GM18870 (cell line): ENCODE measurements around the gene SYT9.

ENCODE experiments used
- ATAC-seq: cut with Tn5 transposase; IDR thresholded peaks from one replicate; pipeline ENCODE4 v1.9.1; 2021; ENCODE audit warnings: moderate library complexity; ENCODE audit not compliant: unreplicated experiment

SYT9 gene

GRCh38 chr11:7270233-7270865 lies 18.6 kb downstream of the SYT9 start:
- no peak for ATAC-seq

GRCh38 chr11:7272373-7272772 lies 20.7 kb downstream of the SYT9 start:
- no peak for ATAC-seq

- ATAC-seq = no peak
Observed at GRCh38 chr11:7275133-7275532, 23.4 kb downstream of the SYT9 start.

- no peak for ATAC-seq
Observed at GRCh38 chr11:7278314-7278917, 26.7 kb downstream of the SYT9 start.

- no peak for ATAC-seq
Observed at GRCh38 chr11:7279676-7280075, 28.0 kb downstream of the SYT9 start.

GRCh38 chr11:7281079-7281478 lies 29.4 kb downstream of the SYT9 start:
- ATAC-seq = no peak

DNA sequence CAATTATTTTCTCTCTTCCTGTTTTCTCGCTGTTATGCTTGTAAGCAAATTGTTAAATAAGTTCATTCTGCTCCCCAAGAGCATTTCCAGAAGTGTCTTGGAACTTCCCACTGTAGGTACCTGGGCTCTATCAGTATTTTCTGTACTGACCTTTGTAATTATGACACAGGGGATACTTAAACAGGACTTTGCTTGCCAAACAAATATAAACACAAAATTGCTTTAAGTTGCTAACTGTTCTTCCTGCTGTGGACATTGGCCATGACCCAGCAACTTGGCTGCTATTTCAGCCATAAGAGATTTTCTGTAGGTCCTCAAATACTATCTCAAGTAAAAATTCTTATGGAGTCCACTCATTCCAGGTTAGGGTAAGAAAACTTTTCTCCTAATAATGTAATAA lies 30.1 kb downstream of the SYT9 start:
- no peak for ATAC-seq

- ATAC-seq = no peak
Observed at GRCh38 chr11:7286178-7286577, 34.5 kb downstream of the SYT9 start.

DNA sequence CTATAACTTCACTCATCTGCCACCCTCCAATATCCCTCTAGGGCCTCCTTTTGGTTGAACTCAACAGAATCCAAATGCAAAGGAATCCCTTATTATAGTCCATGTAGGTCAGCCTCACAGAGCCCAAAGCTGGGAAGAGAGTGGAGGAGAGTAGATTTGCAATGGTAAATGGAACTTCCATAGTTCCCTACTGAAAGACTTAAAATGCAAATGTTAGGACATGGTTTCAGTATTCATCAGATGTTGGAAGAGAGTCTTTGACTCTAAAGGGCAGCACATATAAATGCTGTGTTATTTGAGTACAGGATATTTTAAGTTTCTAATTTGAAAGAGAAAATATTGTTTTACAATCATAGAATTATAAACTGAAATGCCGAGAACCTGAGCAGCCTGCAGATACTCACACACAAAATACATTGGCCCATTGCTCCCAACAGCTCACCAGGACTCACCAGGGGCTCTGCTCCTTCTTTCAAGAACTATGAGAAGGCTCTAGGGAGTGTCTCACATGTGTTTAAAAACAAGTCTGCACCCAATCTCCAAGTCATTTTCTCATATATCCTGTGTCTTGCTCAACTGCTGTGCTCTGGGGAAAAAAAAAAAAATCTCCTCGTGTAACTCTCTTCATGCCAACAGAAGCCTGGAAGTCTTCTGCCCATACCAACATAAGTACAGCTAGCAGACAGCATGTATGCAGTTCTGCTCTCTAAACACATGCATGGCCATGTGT lies 39.6 kb downstream of the SYT9 start:
- ATAC-seq = no peak

- no peak for ATAC-seq
Observed at GRCh38 chr11:7292922-7293321, 41.2 kb downstream of the SYT9 start.

DNA sequence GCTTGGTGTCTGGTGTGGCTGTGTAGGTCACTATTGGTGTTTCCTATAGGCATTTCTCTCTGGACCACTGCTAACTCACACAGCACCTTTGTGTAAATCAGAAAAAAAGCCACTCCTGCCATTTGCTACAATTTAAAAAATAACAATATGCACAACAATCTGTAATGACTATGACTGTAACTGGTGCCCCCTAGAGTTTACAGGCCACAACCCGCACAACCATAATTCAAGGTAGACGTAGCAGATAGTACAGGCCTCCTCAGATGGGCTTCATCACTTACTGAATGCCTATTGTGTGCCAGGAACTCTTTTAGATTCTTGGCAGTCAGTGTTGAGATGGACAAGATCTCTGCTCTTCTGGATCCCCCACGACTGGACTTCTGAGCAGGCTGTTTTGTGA lies 47.7 kb downstream of the SYT9 start:
- no peak for ATAC-seq

DNA sequence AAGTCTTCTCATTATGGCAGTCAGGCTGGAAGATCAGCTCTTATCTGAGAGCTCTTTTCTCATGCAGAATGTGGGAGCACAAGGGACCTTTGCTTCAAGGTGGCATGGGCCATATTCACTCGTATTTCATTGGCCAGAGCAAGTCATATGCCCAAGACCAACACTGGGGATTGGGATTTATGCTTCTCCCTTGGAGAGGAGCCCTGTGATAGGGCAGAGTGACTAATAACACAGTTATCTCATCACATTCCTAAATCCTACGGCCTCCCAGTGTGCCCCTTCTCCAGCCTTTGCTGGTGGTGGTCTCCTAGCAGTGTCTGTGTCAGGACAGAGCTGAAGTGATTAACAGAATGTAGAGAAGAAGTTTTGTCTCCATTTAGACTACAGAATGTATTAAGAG lies 48.6 kb downstream of the SYT9 start:
- ATAC-seq = no peak

DNA sequence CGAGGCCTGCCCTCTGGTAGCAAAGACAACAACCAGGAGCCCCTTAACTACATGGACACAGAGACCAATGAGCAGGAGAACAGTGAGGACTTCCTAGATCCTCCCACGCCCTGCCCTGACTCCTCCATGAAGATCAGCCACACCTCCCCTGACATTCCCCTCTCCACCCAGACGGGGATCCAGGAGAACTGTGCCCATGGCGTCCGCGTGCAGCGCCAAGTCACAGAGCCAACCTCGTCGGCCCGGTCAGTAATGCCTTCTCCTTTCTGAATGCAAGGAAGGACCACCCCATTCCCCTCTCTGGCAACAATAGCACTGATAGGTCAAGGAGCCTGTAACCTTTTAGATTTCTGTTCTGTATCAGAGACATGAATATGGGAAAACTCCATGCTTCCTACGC lies 51.4 kb downstream of the SYT9 start:
- ATAC-seq = no peak

DNA sequence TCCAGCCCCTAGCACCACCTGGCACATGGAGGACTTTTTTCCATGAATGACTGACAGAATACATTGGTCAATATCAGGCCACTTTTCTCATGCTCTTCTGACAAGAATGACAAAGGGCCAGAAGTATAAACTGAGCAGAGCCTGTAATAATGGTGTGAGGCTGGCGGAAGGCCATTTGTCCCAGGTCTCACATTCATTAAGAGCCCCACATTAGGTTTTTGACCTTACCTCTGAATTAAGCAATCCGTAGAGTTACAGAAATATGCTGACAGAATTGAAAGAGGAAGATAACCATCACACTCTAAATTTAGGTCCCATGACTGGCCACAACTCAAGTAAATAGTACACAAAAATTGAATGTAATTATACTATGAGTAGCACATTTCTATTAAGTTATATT lies 55.2 kb downstream of the SYT9 start:
- ATAC-seq = no peak

- ATAC-seq = no peak
Observed at GRCh38 chr11:7307836-7308235, 56.1 kb downstream of the SYT9 start.

DNA sequence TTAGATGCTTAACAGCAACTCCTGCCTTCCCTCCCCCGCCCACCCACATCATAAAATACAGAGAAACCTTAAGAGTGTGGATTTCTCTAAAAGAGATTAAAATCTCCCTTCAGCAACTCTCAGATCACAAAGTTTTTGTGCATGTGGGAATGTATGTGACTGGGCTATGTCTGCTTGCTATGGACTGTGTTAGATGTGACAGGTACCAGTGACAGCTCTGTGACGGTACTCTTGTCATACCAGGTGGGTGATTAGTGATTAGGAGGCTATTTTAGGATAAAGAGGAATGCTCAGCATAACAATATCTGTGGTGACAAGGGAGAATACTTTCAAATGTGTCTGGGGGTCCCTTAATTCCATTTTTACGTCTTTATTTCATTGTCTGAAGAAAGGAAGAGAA lies 60.2 kb downstream of the SYT9 start:
- ATAC-seq = no peak

DNA sequence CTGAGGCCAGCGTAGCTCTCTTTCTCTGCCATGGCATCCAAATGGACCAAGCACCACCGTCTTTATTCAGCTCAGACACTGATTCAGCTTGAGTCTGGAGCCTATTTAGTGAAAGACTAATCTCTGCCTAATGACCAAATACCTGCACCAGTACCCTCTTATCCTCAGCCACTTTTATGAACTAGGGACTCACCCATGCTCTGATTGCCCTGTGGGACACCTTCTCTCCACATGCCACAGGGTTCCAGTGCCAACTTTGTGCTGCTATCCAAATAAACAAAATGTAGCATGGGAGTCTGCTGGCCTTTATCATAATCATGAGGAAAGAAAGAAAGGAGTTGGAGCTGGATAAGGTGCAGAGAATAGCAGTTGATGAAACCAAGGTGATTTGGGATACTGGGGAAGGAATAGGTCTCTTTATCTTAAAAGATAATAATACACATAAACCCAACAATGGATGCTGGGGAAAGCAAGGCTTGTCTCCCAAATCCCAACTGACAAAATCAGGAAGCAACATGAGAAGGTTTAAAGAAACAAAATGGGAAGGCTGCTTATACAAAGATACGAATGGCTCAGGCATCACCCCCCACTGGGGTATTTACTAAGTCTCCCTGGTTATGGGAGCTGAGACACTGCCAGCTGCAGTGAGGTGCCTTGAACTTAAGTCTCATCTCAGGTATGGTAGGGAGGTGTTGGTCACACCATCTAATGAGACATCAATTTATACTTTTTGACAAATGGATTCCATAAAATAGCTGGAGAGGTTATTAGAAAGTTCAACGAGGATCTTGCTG lies 63.3 kb downstream of the SYT9 start:
- no peak for ATAC-seq

DNA sequence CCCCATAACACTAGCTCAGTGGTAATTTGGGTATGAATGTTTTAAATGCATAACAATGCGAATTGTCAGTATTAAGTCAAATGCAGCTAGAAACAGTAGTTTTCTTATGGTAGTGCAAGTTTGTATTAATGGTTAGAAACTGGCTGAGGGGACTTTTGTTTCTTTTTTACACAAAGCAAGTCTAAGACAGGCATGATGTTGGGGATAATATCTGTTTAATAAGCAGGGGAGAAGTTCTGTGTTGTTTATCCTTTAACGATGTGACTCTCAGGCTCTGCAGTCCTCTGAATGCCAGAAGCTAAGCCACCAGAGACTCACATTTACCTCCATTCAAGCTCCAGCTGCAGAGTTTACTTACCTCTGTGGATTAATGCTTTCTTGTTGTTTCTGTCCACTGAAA lies 67.8 kb downstream of the SYT9 start:
- no peak for ATAC-seq

- ATAC-seq = no peak
Observed at GRCh38 chr11:7320306-7320705, 68.6 kb downstream of the SYT9 start.

DNA sequence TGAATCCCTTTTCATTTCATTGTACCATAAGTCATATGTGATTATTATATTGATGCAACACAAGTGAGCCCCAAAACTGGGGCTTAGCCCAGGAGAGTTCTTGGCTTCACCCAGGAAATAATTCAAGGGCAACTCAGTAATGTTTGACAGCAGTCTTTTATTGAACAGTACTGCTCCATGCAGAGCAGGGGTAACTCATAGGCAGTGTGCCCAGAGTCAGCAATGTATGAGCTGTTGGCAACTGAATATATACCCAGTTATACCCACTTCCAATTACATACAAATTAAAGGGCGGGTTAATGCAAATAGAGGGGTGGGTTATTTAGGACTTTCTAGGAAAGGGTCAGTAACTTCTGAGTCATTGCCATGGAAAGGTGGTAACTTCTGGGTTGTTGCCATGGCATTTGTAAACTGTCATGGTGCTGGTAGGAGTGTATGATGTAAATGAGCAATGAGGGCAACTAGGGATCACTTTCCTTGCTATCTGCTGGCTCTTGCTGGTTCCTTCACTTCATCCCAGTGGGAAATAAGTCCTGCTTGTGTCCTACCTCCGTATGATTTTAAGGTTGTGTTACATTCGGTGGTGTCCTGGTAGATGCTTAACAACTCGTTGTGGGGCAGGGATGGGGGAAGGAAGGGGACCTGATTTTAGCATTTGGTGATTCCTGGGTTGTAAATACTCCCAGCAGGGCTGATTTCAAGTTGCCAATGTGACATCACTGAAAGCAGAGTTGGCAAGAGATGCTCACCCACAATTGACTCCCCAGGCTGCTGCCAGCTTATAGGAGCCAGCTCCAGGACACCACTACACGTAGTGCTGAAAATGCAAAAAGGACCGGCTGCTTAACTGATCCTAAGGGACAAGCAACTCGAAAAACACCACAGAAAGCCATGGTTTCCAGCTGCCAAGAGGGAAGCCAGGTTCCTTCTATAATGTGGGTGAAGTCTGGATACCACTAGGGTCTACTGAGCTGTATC lies 70.1 kb downstream of the SYT9 start:
- no peak for ATAC-seq

GRCh38 chr11:7332451-7332850 lies 80.7 kb downstream of the SYT9 start:
- ATAC-seq = no peak
